ENCODE measurements around the gene RPS29.

GRCh38 chr14:49623941-49624839, 38.0 kb upstream of the RPS29 start:
- TF ChIP-seq CTCF (IDR thresholded peaks at IDR 0.05): no peak
- peak in 1 of 3 donors; percentile 15 for TF ChIP-seq POLR2AphosphoS5 (IDR thresholded peaks at IDR 0.05)
- no peak for TF ChIP-seq EP300 (IDR thresholded peaks at IDR 0.05; ENCODE audit: low read depth)
- no peak for TF ChIP-seq POLR2A (IDR thresholded peaks at IDR 0.05)
